Lung (tissue), 12 donors: ENCODE results near the gene TRIM63. TPM values are rescaled to one million over a fixed set of nuclear protein-coding genes. Genes with fewer than 3 reads are reported as not detected.

Source experiments
- ATAC-seq: fragments of 200-7000 bp; cut with Tn5 transposase; one replicate; pipeline ENCODE4 v1.9.1; 2020; ENCODE audit warnings: moderate number of reproducible peaks; ENCODE audit not compliant: insufficient read depth, low FRiP score
- DNase-seq, 3 donors: peaks; one replicate each; pipeline ENCODE4 v3.0.0-alpha.2; 2013 to 2017
- H3K27ac ChIP-seq, 2 donors: one replicate each; pipeline ENCODE4 v1.5.1; 2013; ENCODE audit warnings: mild to moderate bottlenecking in 2 of 2, moderate library complexity in 2 of 2, control low read depth in 1 of 2, inconsistent platforms in 1 of 2, low read depth in 1 of 2, low read length in 1 of 2
- H3K27me3 ChIP-seq, 3 donors: one replicate each; pipeline ENCODE4 v1.5.1; 2013; ENCODE audit warnings: low read length in 2 of 3; ENCODE audit not compliant: control insufficient read depth in 3 of 3, insufficient read depth in 3 of 3
- H3K36me3 ChIP-seq, 4 donors: one replicate each; pipeline ENCODE4 v1.5.1; 2013; ENCODE audit warnings: low read length in 4 of 4, mild to moderate bottlenecking in 1 of 4, moderate library complexity in 1 of 4; ENCODE audit not compliant: control insufficient read depth in 4 of 4, insufficient read depth in 4 of 4
- H3K4me1 ChIP-seq, 5 donors: one replicate each; pipeline ENCODE4 v1.5.1; 2013; ENCODE audit warnings: low read length in 5 of 5, mild to moderate bottlenecking in 2 of 5, moderate library complexity in 1 of 5; ENCODE audit not compliant: control insufficient read depth in 5 of 5, insufficient read depth in 5 of 5
- H3K4me3 ChIP-seq: one replicate; pipeline ENCODE4 v1.5.1; 2013; ENCODE audit warnings: mild to moderate bottlenecking, control low read depth, moderate library complexity
- H3K9ac ChIP-seq, 2 donors: one replicate each; pipeline ENCODE4 v1.5.1; 2013; ENCODE audit warnings: low read length in 2 of 2, control low read depth in 1 of 2; ENCODE audit not compliant: insufficient read depth in 1 of 2
- H3K9me3 ChIP-seq, 4 donors: one replicate each; pipeline ENCODE4 v1.5.1; 2013; ENCODE audit warnings: low read length in 3 of 4, mild to moderate bottlenecking in 1 of 4, moderate library complexity in 1 of 4; ENCODE audit not compliant: control insufficient read depth in 4 of 4, insufficient read depth in 3 of 4
- CTCF ChIP-seq: IDR thresholded peaks from 2 replicates; pipeline ENCODE4 v1.5.1; 2012; ENCODE audit warnings: mild to moderate bottlenecking; ENCODE audit errors: control extremely low read depth, extremely low read depth
- WGBS, 2 donors: extraction: QIAGEN DNeasy Blood & Tissue Kit; methylation state at CpG; one replicate each; pipeline ENCODE4 v1.1.7; 2013; 5-methylcytosine and 5-hydroxymethylcytosine counted together
- polyA plus RNA-seq, 2 donors: library from polyadenylated mRNA; stranded (reverse); fragments of 200-250 nt; gene quantifications; one replicate each; pipeline ENCODE4 v1.2.1, GENCODE V29; 2013
- total RNA-seq, 2 donors: library from RNA; depleted of rRNA in 1 of 2; stranded (reverse); fragments of >200 nt in 1 of 2; gene quantifications; one replicate each; pipeline ENCODE4 v1.2.1, GENCODE V29; 2014 to 2021
- donor health status: control.
- donor health status: control.
- donor health status: Bipolar disorder and iron deficiency.
- donor health status: healthy.
- donor health status: DM: yes; HTN: yes; CAD: no.

TRIM63 gene
- total and polyA plus RNA-seq, 4 donors: 0.12 to 0.31 (median 0.19) TPM

DNA sequence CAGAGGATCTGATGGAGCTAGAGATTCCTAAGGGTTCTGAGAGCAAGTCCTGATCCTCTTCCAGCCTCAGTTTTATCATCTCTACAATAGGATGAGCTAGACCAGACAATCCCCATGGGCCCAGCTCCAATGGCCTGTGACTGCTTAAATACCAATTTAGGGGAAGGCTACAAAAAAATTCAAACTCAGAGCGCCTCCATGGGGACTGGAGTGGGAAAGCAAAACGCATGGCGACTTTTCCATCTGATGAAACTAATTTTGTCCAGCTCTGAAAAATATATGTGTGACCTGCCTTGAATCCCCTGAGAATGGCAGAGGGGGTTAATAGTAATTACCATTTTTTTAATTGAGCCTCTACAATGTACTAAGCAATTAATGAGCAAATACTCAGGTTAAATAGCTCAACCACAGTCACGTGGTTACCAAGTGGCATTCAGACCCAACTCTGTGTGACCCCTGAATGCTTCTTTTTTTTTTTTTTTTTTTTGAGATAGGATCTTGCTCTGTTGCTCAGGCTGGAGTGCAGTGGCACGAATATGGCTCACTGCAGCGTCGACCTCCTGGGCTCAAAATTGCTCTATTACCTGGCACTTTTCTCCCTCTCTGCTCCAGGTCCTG is 37.5 kb downstream of the TRIM63 start:
- WGBS, 2 donors: 78 to 86% methylated on average over 7 of the region's 7 CpGs
- no peak for ATAC-seq
- H3K27ac ChIP-seq: no peak overlapping the region

GRCh38 chr1:26029054-26029863 is 38.2 kb downstream of the TRIM63 start:
- DNase-seq (no peak), ATAC-seq (no peak)
- TF ChIP-seq CTCF: no peak
- Histone ChIP-seq H3K4me3 (no peak overlapping the region), H3K9me3 (no peaks in the 10 kb centered on the region), H3K9ac (no peak overlapping the region), H3K4me1 (no peaks in the 10 kb centered on the region), H3K27me3 (no peaks in the 10 kb centered on the region), H3K36me3 (no peaks in the 10 kb centered on the region), H3K27ac (no peak overlapping the region)
- WGBS, 2 donors: 77 to 80% methylated on average over 15 of the region's 15 CpGs

More for the DNA sequence above, 37.5 kb downstream of the TRIM63 start:
- H3K36me3 ChIP-seq: no peaks in the 10 kb centered on the region
- TF ChIP-seq CTCF: no peak
- peaks cover 0 to 6% (median 0%) of the 10 kb centered on the region in 5 donors for H3K4me1 ChIP-seq
- H3K27me3 ChIP-seq: no peaks in the 10 kb centered on the region
- H3K9ac ChIP-seq: no peak overlapping the region
- DNase-seq: no peak
- H3K4me3 ChIP-seq: no peak overlapping the region
- H3K9me3 ChIP-seq: no peaks in the 10 kb centered on the region

- Histone ChIP-seq H3K27me3 (no peaks in the 10 kb centered on the region), H3K36me3 (no peaks in the 10 kb centered on the region), H3K9me3 (no peaks in the 10 kb centered on the region), H3K27ac (no peak overlapping the region), H3K4me3 (no peak overlapping the region), H3K9ac (no peak overlapping the region), H3K4me1 (peaks cover 0 to 4% (median 0%) of the 10 kb centered on the region in 5 donors)
- 71 to 74% methylated on average over 8 of the region's 8 CpGs for WGBS, 2 donors
- ATAC-seq (no peak), DNase-seq (no peak)
- no peak for TF ChIP-seq CTCF
These were observed 38.9 kb downstream of the TRIM63 start for GRCh38 chr1:26028490-26028980.
